Right ventricle myocardium inferior (tissue), 1 donor: ENCODE measurements around the gene SLC22A2. TPM values are rescaled to one million over a fixed set of nuclear protein-coding genes. Genes with fewer than 3 reads are reported as not detected.

Experiments used
- ATAC-seq: fragments of 200-7000 bp; cut with Tn5 transposase; one replicate; pipeline ENCODE4 v1.9.1; 2020; ENCODE audit warnings: mild to moderate bottlenecking, moderate library complexity
- DNase-seq: peaks from one replicate; pipeline ENCODE4 v3.0.0; 2021; ENCODE audit errors: missing footprints
- intact Hi-C: fragments of 100-400 bp; cut with DNase I; formaldehyde crosslinking; loops from one replicate; pipeline ENCODE4 v1.11.0; 2022
- total RNA-seq: library from RNA; stranded (reverse); fragmentation: NEBNext Ultra II Directional; extraction: Animal tissue kit (Norgen Biotek cat#: 25700); gene quantifications from one replicate; pipeline ENCODE4 v1.2.1, GENCODE V29; 2021
- donor health status: DM: no; HTN: yes; CAD: no; lungs with severe emphysema.

SLC22A2 gene
- total RNA-seq, 1 donor from 2014 or later: not detected

DNA sequence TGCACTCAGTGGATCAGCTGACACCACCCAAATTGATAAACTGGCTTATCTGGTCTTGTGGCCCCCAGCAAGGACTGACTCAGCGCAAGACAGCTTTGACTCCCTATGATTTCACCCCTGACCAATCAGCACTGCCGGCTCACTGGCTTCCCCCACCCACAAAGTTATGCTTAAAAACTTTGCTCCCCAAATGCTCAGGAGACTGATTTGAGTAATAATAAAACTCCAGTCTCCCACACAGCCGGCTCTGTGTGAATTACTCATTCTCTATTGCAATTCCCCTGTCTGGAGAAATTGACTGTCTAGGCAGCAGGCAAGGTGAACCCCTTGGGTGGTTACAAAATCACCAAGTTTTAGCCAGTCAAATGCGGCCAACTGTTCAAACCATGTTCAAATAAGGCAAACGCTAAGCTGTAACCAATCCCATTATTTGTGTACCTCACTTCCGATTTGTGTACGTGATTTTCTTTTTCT, 32.5 kb downstream of the SLC22A2 start:
- ATAC-seq (no peak), DNase-seq (no peak)
- intact Hi-C loops: no loop called here

GRCh38 chr6:160224639-160225237, 33.9 kb downstream of the SLC22A2 start:
- ATAC-seq (no peak), DNase-seq (no peak)
- intact Hi-C loops: loop anchor here (5.0 kb wide), 1 partner anchor 208 kb away; no protein-coding TSS in a partner anchor

- intact Hi-C loops: loop anchor here (5.0 kb wide), 1 partner anchor 210 kb away; no protein-coding TSS in a partner anchor
- ATAC-seq (no peak), DNase-seq (no peak)
These were observed 36.1 kb downstream of the SLC22A2 start for GRCh38 chr6:160222491-160222890.

GRCh38 chr6:160221918-160222317, 36.7 kb downstream of the SLC22A2 start:
- intact Hi-C loops: loop anchor here (5.0 kb wide), 1 partner anchor 210 kb away; no protein-coding TSS in a partner anchor
- DNase-seq (no peak), ATAC-seq (no peak)

DNA sequence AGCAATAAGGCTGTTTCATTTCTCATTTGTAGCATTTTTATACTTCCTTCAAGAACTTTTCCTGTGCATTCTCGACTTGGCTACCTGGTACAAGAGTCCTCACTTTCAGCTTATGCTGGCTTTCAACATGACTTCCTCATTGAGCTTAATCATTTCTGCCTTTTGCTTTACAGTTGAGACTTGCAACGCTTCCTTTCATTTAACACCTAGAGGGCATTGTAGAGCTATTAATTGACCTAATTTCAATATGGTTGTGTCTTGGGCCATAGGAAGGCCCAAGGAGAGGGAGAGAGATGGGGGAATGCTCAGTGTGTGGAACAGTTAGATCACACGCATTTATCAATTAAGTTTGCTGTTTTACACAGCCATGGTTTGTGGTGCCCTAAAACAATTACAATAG, 37.2 kb downstream of the SLC22A2 start:
- intact Hi-C loops: loop anchor here (5.0 kb wide), 1 partner anchor 211 kb away; no protein-coding TSS in a partner anchor
- ATAC-seq (no peak), DNase-seq (no peak)

DNA sequence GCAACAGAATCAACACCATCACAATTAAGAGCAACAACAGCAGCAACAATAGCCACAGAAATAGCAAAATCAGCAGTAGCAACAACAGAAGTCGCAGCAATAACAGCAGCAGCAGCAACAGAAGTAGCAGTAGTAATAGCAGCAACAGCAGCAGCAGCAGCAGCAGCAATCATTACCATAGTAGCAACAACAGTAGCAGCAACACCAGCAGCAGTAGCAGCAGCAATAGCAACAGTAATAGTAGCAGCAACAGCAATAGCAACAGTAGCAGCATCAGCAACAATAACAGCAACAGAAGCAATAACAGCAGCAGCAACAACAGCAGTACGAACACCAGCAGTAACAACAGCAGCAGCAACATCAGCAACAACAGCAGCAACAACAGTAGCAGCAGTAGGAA, 39.8 kb downstream of the SLC22A2 start:
- DNase-seq: no peak
- intact Hi-C loops: no loop called here

DNA sequence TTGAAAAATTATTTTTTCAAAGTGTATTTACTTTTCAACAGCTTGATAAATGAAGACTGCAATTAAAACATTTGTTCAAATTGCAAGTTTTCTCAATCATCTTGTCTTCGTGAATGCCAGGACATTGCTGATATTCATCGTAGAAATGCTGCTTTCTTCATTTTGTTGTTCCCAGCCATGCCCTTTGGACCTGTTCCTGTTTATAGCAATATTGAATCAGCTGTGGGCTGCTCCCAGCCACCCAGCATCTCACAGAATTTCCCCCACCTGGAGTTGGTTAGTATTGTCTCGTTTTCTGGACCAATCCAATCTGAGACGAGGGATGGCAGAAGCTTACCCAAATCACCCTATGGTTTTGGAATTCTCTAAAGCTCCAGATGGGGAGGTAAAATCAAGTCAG, 40.8 kb downstream of the SLC22A2 start:
- DNase-seq: no peak
- no peak for ATAC-seq
- intact Hi-C loops: no loop called here

More for the DNA sequence above, 39.8 kb downstream of the SLC22A2 start:
- ATAC-seq: no peak

GRCh38 chr6:160217073-160217472, 41.5 kb downstream of the SLC22A2 start:
- DNase-seq (no peak), ATAC-seq (no peak)
- intact Hi-C loops: no loop called here

DNA sequence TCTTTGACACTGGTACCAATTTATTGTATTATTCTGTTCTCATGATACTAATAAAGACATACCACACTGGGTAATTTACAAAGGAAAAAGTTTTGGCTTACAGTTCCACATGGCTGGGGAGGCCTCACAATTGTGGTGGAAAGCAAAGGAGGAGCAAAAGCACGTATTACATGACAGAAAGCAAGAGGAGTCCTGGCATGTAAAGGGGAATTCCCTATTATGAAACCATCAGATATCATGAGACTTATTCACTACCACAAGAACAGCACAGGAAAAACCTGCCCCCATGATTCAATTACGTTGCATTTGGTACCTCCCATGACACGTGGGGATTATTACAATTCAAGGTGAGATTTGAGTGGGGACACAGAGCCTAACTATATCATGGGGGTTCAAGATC, 43.4 kb downstream of the SLC22A2 start:
- DNase-seq (no peak), ATAC-seq (no peak)
- intact Hi-C loops: no loop called here

DNA sequence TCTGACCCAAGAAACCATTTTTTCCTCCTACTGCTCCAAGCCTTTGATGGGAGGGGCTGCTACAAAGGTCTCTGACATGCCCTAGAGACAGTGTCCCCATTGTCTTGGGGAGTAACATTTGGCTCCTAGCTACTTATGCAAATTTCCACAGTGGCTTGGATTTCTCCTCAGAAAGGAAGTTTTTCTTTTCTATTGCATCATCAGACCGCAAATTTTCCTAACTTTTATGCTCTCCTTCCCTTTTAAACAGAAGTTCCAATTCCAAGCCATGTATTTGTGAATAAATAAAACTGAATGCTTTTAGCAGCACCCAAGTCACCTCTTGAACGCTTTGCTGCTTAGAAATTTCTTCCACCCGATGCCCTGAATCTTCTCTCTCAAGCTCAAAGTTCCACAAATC, 51.0 kb downstream of the SLC22A2 start:
- intact Hi-C loops: no loop called here
- ATAC-seq: no peak

GRCh38 chr6:160204710-160205109, 53.9 kb downstream of the SLC22A2 start:
- intact Hi-C loops: no loop called here
- ATAC-seq (no peak), DNase-seq (no peak)

More for the DNA sequence above, 51.0 kb downstream of the SLC22A2 start:
- DNase-seq: no peak

DNA sequence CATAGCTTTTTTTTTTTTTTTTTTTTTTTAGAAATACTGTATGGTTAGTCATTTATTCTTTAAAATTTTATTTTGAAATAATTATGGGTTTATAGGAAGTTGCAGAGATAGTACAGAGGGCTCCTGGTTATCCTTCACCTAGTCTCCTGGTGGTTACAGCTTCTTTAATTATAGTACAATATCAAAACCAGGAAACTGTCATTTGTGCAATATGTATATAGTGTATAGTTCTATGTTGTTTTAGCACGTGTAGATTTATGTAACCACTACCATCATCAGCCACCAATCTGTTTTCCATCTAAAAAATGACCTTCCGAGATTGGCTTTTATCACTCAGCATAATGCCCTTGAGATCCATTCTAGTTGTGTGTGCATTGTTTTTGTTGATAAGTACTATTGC, 54.7 kb downstream of the SLC22A2 start:
- ATAC-seq (no peak), DNase-seq (no peak)
- intact Hi-C loops: no loop called here

GRCh38 chr6:160203522-160203921, 55.1 kb downstream of the SLC22A2 start:
- DNase-seq: no peak
- ATAC-seq: no peak
- intact Hi-C loops: no loop called here

DNA sequence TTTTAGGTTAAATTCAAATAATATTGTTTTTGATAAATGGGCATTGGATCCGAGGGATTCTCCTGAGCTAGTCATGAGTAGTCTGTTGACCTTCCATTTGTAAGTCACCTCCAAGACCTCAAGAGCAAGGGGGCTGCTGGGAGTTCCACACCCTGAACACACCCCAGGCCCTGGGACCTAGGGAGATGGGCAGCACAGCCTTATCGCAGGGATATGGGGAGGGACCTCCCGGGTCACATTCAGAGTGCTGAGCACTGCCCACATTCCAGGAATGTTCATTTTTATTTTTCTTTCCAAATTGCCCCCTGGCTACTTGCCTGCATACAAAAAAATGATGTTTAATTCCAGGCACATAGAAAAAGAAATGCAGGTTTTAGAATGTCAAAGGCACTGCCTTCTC, 55.5 kb downstream of the SLC22A2 start:
- ATAC-seq: no peak
- no peak for DNase-seq
- intact Hi-C loops: no loop called here

DNA sequence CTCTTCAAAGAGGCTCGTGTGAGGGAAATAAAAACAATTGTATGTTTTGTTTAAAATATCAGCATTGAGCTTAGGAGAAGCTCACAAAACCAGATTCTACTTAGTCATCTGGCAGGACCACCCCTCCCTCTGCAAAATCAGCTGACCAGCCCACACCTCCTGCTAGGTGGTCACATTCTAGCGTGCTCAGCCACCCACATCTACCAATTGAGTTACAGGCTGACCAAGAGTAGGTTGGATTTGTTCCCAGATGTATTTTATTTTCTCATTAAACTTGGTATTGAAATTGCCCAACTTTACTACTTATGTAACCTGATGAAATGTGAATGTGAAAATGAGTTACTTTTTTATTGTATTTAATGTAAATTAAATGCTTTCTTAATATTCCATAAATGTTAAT, 56.2 kb downstream of the SLC22A2 start:
- intact Hi-C loops: no loop called here
- DNase-seq: no peak
- no peak for ATAC-seq

- DNase-seq (no peak), ATAC-seq (no peak)
- intact Hi-C loops: no loop called here
These were observed 57.6 kb downstream of the SLC22A2 start for GRCh38 chr6:160201061-160201460.

DNA sequence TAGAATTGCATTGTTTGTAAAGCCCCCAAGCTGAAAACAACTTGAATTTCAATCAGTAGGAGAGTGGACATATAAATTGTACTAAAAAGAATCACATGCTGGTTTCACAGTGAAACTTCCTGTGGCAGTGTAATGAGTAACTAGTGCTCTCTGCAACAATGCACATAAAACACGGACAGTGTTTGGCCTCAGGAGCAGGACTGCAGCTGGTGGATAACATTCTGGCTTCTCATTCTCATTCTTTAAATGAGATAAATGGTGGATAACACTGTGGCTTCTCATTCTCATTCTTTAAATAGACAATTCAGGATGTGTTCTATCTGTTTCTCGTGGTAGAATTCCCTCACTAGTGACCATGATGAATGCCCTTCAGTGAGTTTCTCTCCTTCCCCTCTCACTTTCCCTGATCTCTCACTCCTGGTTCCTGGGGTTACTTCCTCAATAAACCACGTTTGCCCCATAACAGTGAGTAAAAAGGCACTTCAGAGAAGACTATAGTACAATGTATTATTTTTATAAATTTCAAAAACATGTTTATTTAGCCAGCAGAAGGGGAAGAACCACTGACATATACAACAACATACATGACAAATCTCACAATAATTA, 59.9 kb downstream of the SLC22A2 start:
- no peak for DNase-seq
- intact Hi-C loops: no loop called here
- no peak for ATAC-seq

- ATAC-seq (no peak), DNase-seq (no peak)
- intact Hi-C loops: no loop called here
These were observed 61.0 kb downstream of the SLC22A2 start for GRCh38 chr6:160197662-160198061.

DNA sequence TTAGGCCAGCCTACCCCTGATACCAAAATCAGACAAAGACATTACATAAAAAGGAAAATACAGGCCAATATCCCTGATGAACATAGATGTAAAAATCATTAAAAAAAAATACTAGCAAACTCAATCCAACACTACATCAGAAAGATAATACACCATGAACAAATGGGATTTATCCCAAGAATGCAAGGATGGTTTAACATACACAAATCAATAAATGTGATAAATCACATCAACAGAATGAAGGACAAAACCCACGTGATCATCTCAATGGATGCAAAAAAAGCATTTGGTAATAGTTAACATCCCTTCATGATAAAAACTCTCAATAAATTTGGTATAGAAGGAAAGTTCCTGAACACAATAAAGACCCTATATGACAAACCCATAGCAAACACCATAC, 63.8 kb downstream of the SLC22A2 start:
- ATAC-seq (no peak), DNase-seq (no peak)
- intact Hi-C loops: no loop called here

DNA sequence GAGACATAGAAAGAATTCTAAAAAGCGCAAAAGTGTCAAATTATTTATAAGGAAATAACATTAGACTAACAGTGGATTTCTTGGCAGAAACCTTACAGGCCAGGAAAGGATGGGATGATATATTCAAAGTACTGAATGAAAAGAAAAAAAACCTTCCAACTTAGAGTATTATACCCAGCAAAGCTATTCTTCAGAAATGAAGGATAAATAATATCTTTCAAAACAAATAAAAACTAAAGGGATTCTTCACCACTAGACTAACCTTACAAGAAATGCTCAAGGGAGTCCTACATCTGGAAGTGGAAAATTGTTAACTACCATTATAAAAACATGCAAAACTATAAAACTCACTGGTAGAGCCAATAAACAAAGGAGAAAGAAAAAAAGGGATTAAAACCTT, 65.8 kb downstream of the SLC22A2 start:
- ATAC-seq (no peak), DNase-seq (no peak)
- intact Hi-C loops: no loop called here

DNA sequence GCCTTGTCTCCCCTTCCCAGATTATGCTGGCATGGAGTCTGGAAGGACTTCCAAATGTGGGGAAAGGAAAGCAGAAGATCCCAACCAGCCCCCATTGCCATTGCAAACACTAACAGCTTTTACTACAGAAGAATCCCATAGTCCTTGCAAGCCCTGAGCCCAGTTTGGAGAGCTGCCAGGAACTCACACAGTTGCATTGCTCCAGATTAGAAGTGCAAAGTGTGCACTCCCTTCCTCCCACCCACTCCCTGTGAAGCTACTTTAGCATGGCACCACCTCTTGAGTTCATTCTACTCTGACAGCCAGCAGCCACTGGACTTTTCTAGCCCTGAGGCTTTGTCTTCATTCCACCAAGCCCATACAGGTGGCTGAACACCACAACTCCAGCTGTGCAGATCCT, 67.6 kb downstream of the SLC22A2 start:
- ATAC-seq (no peak), DNase-seq (no peak)
- intact Hi-C loops: no loop called here
